ENCODE measurements around the gene CRYBG1. TPM values are rescaled to one million over a fixed set of nuclear protein-coding genes. Genes with fewer than 3 reads are reported as not detected.

CRYBG1 gene
- total and polyA plus RNA-seq, 3 experiments from 2014 or later = 19.4 to 32.3 (median 32.3) TPM

GRCh38 chr6:106519460-106520394, 159.2 kb downstream of the CRYBG1 start:
- H3K36me3 Mint-ChIP-seq = peaks cover 0 to 17% (median 0%) of the 10 kb centered on the region in 3 donors
- no peaks in the 10 kb centered on the region for H3K9me3 Mint-ChIP-seq
- no peaks in the 10 kb centered on the region for H3K27me3 Mint-ChIP-seq
- Histone ChIP-seq H3K27ac (ENCODE audit: low read depth, low read length) (peak overlapping the region; percentile 83), H3K4me3 (ENCODE audit: low read length) (peak overlapping the region; percentile 71), H3K36me3 (ENCODE audit: insufficient read depth, low read length) (no peaks in the 10 kb centered on the region), H3K27me3 (ENCODE audit: insufficient read depth, low read length, poor library complexity, severe bottlenecking) (no peaks in the 10 kb centered on the region), H3K4me1 (ENCODE audit: insufficient read depth, low read length) (peaks cover 51% of the 10 kb centered on the region), H3K9me3 (ENCODE audit: low read length) (no peaks in the 10 kb centered on the region)
- peak overlapping the region; percentile 90 to 95 (median 93) for H3K4me3 Mint-ChIP-seq
- POLR2A ChIA-PET = interaction anchor here (0.9 to 3.8 kb wide), 4 partner anchors 8 to 194 kb away, joined by 3 to 60 read pairs (median 6); partner anchors contain the start of gene ATG5
- peak; percentile 53 to 87 (median 78) for DNase-seq
- H3K27ac Mint-ChIP-seq = peak overlapping the region; percentile 96 to 99 (median 98)
- CTCF ChIA-PET = interaction anchor here (1.4 to 9.1 kb wide), 6 partner anchors 8 to 46 kb away, joined by 3 to 147 read pairs (median 5); no protein-coding TSS in a partner anchor
- peaks cover 69 to 90% (median 88%) of the 10 kb centered on the region in 3 donors for H3K4me1 Mint-ChIP-seq

- Histone ChIP-seq H3K4me1 (ENCODE audit: insufficient read depth, low read length) (peaks cover 48% of the 10 kb centered on the region), H3K27me3 (ENCODE audit: insufficient read depth, low read length, poor library complexity, severe bottlenecking) (no peaks in the 10 kb centered on the region), H3K4me3 (ENCODE audit: low read length) (peak overlapping the region; percentile 73), H3K36me3 (ENCODE audit: insufficient read depth, low read length) (no peaks in the 10 kb centered on the region), H3K27ac (ENCODE audit: low read depth, low read length) (peak overlapping the region; percentile 83), H3K9me3 (ENCODE audit: low read length) (no peaks in the 10 kb centered on the region)
- DNase-seq = peak; percentile 61 to 92 (median 90)
- Mint-ChIP-seq H3K27me3 (no peaks in the 10 kb centered on the region), H3K27ac (peak overlapping the region; percentile 96 to 99 (median 98)), H3K9me3 (no peaks in the 10 kb centered on the region), H3K4me1 (peaks cover 70 to 90% (median 88%) of the 10 kb centered on the region in 3 donors), H3K36me3 (peaks cover 0 to 25% (median 0%) of the 10 kb centered on the region in 3 donors), H3K4me3 (peak overlapping the region; percentile 90 to 95 (median 93))
- ChIA-PET CTCF (interaction anchor here (1.0 to 9.1 kb wide), 7 partner anchors 10 to 180 kb away, joined by 3 to 147 read pairs (median 4); no protein-coding TSS in a partner anchor), POLR2A (interaction anchor here (0.7 to 3.8 kb wide), 5 partner anchors 9 to 1302 kb away, joined by 3 to 60 read pairs (median 5); partner anchors contain the start of gene ATG5)
Measured at GRCh38 chr6:106520711-106521401, 160.3 kb downstream of the CRYBG1 start.

- H3K27ac Mint-ChIP-seq = peak overlapping the region; percentile 74 to 99 (median 98)
- Histone ChIP-seq H3K27me3 (ENCODE audit: insufficient read depth, low read length, poor library complexity, severe bottlenecking) (no peaks in the 10 kb centered on the region), H3K9me3 (ENCODE audit: low read length) (no peaks in the 10 kb centered on the region), H3K27ac (ENCODE audit: low read depth, low read length) (peak overlapping the region; percentile 83), H3K36me3 (ENCODE audit: insufficient read depth, low read length) (peaks cover 6% of the 10 kb centered on the region), H3K4me3 (ENCODE audit: low read length) (peak overlapping the region; percentile 73), H3K4me1 (ENCODE audit: insufficient read depth, low read length) (peaks cover 40% of the 10 kb centered on the region)
- H3K36me3 Mint-ChIP-seq = peaks cover 0 to 37% (median 2%) of the 10 kb centered on the region in 3 donors
- ChIA-PET POLR2A (interaction anchor here (0.6 to 3.8 kb wide), 5 partner anchors 10 to 43 kb away, joined by 3 to 60 read pairs (median 3); no protein-coding TSS in a partner anchor), CTCF (interaction anchor here (1.0 to 9.1 kb wide), 3 partner anchors 11 to 505 kb away, joined by 3 to 147 read pairs (median 21); partner anchors contain the start of gene MTRES1)
- peak overlapping the region; percentile 90 to 95 (median 93) for H3K4me3 Mint-ChIP-seq
- H3K27me3 Mint-ChIP-seq = no peaks in the 10 kb centered on the region
- DNase-seq = peak in 1 of 5 donors; percentile 30
- H3K9me3 Mint-ChIP-seq = no peaks in the 10 kb centered on the region
- peaks cover 63 to 91% (median 85%) of the 10 kb centered on the region in 3 donors for H3K4me1 Mint-ChIP-seq
Measured at GRCh38 chr6:106522562-106523250, 162.2 kb downstream of the CRYBG1 start.

- Histone ChIP-seq H3K4me3 (ENCODE audit: low read length) (peak overlapping the region; percentile 51), H3K4me1 (ENCODE audit: insufficient read depth, low read length) (peaks cover 17% of the 10 kb centered on the region), H3K36me3 (ENCODE audit: insufficient read depth, low read length) (peaks cover 23% of the 10 kb centered on the region), H3K27ac (ENCODE audit: low read depth, low read length) (no peak overlapping the region), H3K9me3 (ENCODE audit: low read length) (no peaks in the 10 kb centered on the region), H3K27me3 (ENCODE audit: insufficient read depth, low read length, poor library complexity, severe bottlenecking) (no peaks in the 10 kb centered on the region)
- peak overlapping the region; percentile 90 to 95 (median 93) for H3K4me3 Mint-ChIP-seq
- CTCF ChIA-PET = interaction anchor here (0.8 to 9.1 kb wide), 4 partner anchors 14 to 41 kb away, joined by 3 to 147 read pairs (median 5); no protein-coding TSS in a partner anchor
- no peaks in the 10 kb centered on the region for H3K27me3 Mint-ChIP-seq
- H3K9me3 Mint-ChIP-seq = no peaks in the 10 kb centered on the region
- H3K4me1 Mint-ChIP-seq = peaks cover 52 to 88% (median 82%) of the 10 kb centered on the region in 3 donors
- DNase-seq = peak in 2 of 5 donors; percentile 47 to 53
- peak overlapping the region; percentile 82 to 99 (median 96) for H3K27ac Mint-ChIP-seq
- POLR2A ChIA-PET = interaction anchor here (1.2 to 4.3 kb wide), 3 partner anchors 9 to 14 kb away, joined by 3 to 36 read pairs (median 6); no protein-coding TSS in a partner anchor
- peaks cover 0 to 61% (median 16%) of the 10 kb centered on the region in 3 donors for H3K36me3 Mint-ChIP-seq
Measured at GRCh38 chr6:106525107-106525881, 164.8 kb downstream of the CRYBG1 start.

- Histone ChIP-seq H3K27me3 (ENCODE audit: insufficient read depth, low read length, poor library complexity, severe bottlenecking) (no peaks in the 10 kb centered on the region), H3K9me3 (ENCODE audit: low read length) (no peaks in the 10 kb centered on the region), H3K27ac (ENCODE audit: low read depth, low read length) (no peak overlapping the region), H3K36me3 (ENCODE audit: insufficient read depth, low read length) (peaks cover 23% of the 10 kb centered on the region), H3K4me3 (ENCODE audit: low read length) (no peak overlapping the region), H3K4me1 (ENCODE audit: insufficient read depth, low read length) (peaks cover 14% of the 10 kb centered on the region)
- Mint-ChIP-seq H3K4me1 (peaks cover 52 to 87% (median 82%) of the 10 kb centered on the region in 3 donors), H3K4me3 (peak overlapping the region; percentile 90 to 95 (median 93)), H3K27ac (peak overlapping the region; percentile 34 to 98 (median 93)), H3K36me3 (peaks cover 0 to 64% (median 20%) of the 10 kb centered on the region in 3 donors), H3K9me3 (no peaks in the 10 kb centered on the region), H3K27me3 (no peaks in the 10 kb centered on the region)
- CTCF ChIA-PET = interaction anchor here (0.8 to 9.1 kb wide), 3 partner anchors 15 to 40 kb away, joined by 3 to 147 read pairs (median 7); no protein-coding TSS in a partner anchor
- peak in 1 of 5 donors; percentile 32 for DNase-seq
- POLR2A ChIA-PET = interaction anchor here (1.2 to 4.3 kb wide), 4 partner anchors 8 to 26 kb away, joined by 3 to 36 read pairs (median 4); no protein-coding TSS in a partner anchor
Measured at GRCh38 chr6:106525882-106526275, 165.4 kb downstream of the CRYBG1 start.

GRCh38 chr6:106527117-106527516, 166.6 kb downstream of the CRYBG1 start:
- H3K4me3 Mint-ChIP-seq = no peak overlapping the region
- peaks cover 0 to 64% (median 23%) of the 10 kb centered on the region in 3 donors for H3K36me3 Mint-ChIP-seq
- H3K27me3 Mint-ChIP-seq = no peaks in the 10 kb centered on the region
- Histone ChIP-seq H3K9me3 (ENCODE audit: low read length) (no peaks in the 10 kb centered on the region), H3K4me3 (ENCODE audit: low read length) (no peak overlapping the region), H3K36me3 (ENCODE audit: insufficient read depth, low read length) (peaks cover 27% of the 10 kb centered on the region), H3K27me3 (ENCODE audit: insufficient read depth, low read length, poor library complexity, severe bottlenecking) (no peaks in the 10 kb centered on the region), H3K4me1 (ENCODE audit: insufficient read depth, low read length) (peaks cover 14% of the 10 kb centered on the region), H3K27ac (ENCODE audit: low read depth, low read length) (no peak overlapping the region)
- H3K4me1 Mint-ChIP-seq = peaks cover 56 to 89% (median 87%) of the 10 kb centered on the region in 3 donors
- no peak for DNase-seq
- H3K9me3 Mint-ChIP-seq = no peaks in the 10 kb centered on the region
- CTCF ChIA-PET = interaction anchor here (1.0 to 9.1 kb wide), 3 partner anchors 12 to 18 kb away, joined by 4 to 147 read pairs (median 5); no protein-coding TSS in a partner anchor
- H3K27ac Mint-ChIP-seq = peak overlapping the region in 3 of 8 donors; percentile 47 to 70 (median 48)
- POLR2A ChIA-PET = interaction anchor here (1.2 to 4.3 kb wide), 2 partner anchors 15 to 25 kb away, joined by 3 to 36 read pairs; no protein-coding TSS in a partner anchor
